Body of pancreas (tissue), 4 donors: ENCODE measurements around the gene FBN2.

Experiments used
- CTCF ChIP-seq, 7 experiments: fragments of 450-650 bp in 4 of 7; fragments of 200-600 bp in 3 of 7; sonication (generic) in 3 of 7; IDR thresholded peaks; one replicate each; pipeline ENCODE4 v1.5.1; 2016 to 2019; ENCODE audit warnings: antibody characterized with exemption in 7 of 7
- POLR2A ChIP-seq, 3 donors: fragments of 450-650 bp; IDR thresholded peaks; one replicate each; pipeline ENCODE4 v1.6.1; 2016; ENCODE audit warnings: antibody characterized with exemption in 3 of 3, mild to moderate bottlenecking in 2 of 3

DNA sequence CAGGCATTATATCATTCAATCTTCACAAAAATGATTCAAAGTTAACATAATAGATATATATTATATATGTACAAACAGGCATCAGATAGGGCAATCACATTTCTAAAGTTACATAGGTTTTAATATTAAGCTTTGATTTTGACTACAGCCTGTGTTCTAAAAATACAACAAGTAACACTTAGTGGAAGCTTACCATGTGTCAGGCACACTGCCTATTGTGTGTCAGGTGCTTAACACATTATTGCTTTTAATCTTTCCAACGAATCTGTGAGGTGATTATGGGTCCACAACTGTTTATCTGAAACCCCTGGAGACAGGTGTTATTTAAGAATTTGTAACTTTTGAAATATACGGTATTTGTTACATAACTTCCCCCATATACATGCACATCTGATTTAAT, 25.2 kb downstream of the FBN2 start:
- TF ChIP-seq CTCF (IDR thresholded peaks at IDR 0.05) (no peak), POLR2A (IDR thresholded peaks at IDR 0.05) (no peak)
